Dendritic cell treated with granulocyte-macrophage colony-stimulating factor and Interleukin-4, amounts not matched to agents 40 ng/mL and 50 ng/mL, for 4 days (primary cell): ENCODE data around the gene IBA57.
A peak's percentile ranks its signal among the peaks of the same experiment; 100 is the strongest.

Source experiments
- H3K27ac Mint-ChIP-seq: one replicate; pipeline ENCODE4 v1.8.0; 2022; ENCODE audit warnings: mild to moderate bottlenecking, mixed read lengths
- H3K27me3 Mint-ChIP-seq: one replicate; pipeline ENCODE4 v1.8.0; 2022; ENCODE audit warnings: mild to moderate bottlenecking, mixed read lengths
- H3K36me3 Mint-ChIP-seq: one replicate; pipeline ENCODE4 v1.8.0; 2022; ENCODE audit warnings: low read depth, mixed read lengths
- H3K4me1 Mint-ChIP-seq: one replicate; pipeline ENCODE4 v1.8.0; 2022; ENCODE audit warnings: low read depth, mixed read lengths
- H3K4me3 Mint-ChIP-seq: one replicate; pipeline ENCODE4 v1.8.0; 2022; ENCODE audit warnings: mild to moderate bottlenecking, moderate library complexity, mixed read lengths
- H3K9me3 Mint-ChIP-seq: one replicate; pipeline ENCODE4 v1.8.0; 2022; ENCODE audit warnings: mixed read lengths
- intact Hi-C: fragments of 100-400 bp; cut with micrococcal nuclease; formaldehyde crosslinking; loops from one replicate; pipeline ENCODE4 v1.15.0; 2022

The IBA57 gene

GRCh38 chr1:228148935-228149405, 16.6 kb upstream of the IBA57 start:
- no peak overlapping the region for H3K4me3 Mint-ChIP-seq
- no peaks in the 10 kb centered on the region for H3K9me3 Mint-ChIP-seq
- intact Hi-C loops: no loop called here
- peaks cover 3% of the 10 kb centered on the region for H3K4me1 Mint-ChIP-seq
- peaks cover 70% of the 10 kb centered on the region for H3K36me3 Mint-ChIP-seq
- no peak overlapping the region for H3K27ac Mint-ChIP-seq
- no peaks in the 10 kb centered on the region for H3K27me3 Mint-ChIP-seq

DNA sequence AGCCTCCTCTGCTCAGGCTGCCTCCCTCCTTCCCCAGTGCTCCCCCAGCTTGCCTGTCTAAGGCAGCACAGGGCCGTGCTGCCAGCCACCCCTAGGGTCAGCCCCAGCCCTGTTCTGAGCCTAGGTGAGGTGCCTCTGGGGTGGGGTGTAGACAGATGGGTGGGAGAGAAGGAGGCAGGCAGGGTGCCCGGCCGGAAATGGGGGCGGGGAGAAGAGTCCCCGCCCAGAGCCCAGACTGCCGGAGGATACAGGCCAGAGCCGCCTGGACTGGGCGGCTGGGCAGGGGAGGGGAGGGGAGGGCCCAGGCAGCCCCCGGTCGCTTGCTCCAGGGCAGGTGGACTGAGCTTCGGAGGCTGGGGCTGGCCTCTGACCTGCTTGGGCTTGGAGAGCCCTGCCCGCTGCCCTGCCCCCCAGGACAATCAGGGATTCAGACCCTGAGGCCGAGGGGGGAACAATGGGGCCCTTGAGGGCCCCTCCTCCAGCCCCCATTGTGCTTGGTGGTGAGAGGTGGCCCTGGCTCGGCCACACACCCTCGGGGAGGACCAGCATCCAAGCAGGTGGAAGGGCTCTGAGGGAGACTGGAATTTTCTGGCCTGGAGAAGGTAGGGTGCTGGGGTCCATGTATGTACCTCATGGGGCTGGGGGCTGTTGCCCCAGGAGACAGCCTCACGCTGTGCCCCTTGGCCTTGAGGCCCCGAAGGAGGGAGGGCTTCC, 16.0 kb upstream of the IBA57 start, which contains the start of gene GJC2:
Gene GJC2 (plus strand): TSS at position 525 of the 714 bp plus-strand sequence. CDS start 7,829 bp downstream, outside the sequence.
- H3K27me3 Mint-ChIP-seq: no peaks in the 10 kb centered on the region
- H3K4me1 Mint-ChIP-seq: no peaks in the 10 kb centered on the region
- no peak within 1 kb of the TSS for H3K4me3 Mint-ChIP-seq
- intact Hi-C loops: no loop called here
- H3K36me3 Mint-ChIP-seq: peaks cover 65% of the 10 kb centered on the region
- no peaks in the 10 kb centered on the region for H3K9me3 Mint-ChIP-seq
- H3K27ac Mint-ChIP-seq: no peak within 1 kb of the TSS

DNA sequence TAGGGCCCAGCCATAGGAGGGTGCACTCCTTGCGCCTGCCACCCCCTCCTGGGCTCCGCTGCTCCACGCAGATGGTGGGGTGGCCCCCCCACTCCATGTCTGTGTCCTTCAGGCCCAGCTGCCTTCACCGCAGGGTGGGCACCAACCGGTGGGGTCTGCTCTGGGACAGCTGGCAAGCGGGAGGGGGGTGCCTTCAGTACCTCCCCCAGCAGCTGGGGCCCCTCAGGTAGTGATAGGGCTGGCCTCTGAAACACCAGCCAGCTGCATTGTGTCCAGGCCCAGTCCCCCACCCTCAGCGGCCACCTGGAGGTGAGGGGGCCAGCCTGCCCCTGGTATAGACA, 15.5 kb upstream of the IBA57 start:
- Mint-ChIP-seq H3K36me3 (peaks cover 59% of the 10 kb centered on the region), H3K27ac (no peak overlapping the region), H3K4me1 (peaks cover 4% of the 10 kb centered on the region), H3K9me3 (no peaks in the 10 kb centered on the region), H3K27me3 (no peaks in the 10 kb centered on the region), H3K4me3 (no peak overlapping the region)
- intact Hi-C loops: no loop called here

- Mint-ChIP-seq H3K27ac (no peak overlapping the region), H3K9me3 (no peaks in the 10 kb centered on the region), H3K27me3 (no peaks in the 10 kb centered on the region), H3K4me3 (no peak overlapping the region), H3K4me1 (peaks cover 9% of the 10 kb centered on the region), H3K36me3 (peaks cover 54% of the 10 kb centered on the region)
- intact Hi-C loops: no loop called here
These were observed 15.0 kb upstream of the IBA57 start for GRCh38 chr1:228150461-228151179.

DNA sequence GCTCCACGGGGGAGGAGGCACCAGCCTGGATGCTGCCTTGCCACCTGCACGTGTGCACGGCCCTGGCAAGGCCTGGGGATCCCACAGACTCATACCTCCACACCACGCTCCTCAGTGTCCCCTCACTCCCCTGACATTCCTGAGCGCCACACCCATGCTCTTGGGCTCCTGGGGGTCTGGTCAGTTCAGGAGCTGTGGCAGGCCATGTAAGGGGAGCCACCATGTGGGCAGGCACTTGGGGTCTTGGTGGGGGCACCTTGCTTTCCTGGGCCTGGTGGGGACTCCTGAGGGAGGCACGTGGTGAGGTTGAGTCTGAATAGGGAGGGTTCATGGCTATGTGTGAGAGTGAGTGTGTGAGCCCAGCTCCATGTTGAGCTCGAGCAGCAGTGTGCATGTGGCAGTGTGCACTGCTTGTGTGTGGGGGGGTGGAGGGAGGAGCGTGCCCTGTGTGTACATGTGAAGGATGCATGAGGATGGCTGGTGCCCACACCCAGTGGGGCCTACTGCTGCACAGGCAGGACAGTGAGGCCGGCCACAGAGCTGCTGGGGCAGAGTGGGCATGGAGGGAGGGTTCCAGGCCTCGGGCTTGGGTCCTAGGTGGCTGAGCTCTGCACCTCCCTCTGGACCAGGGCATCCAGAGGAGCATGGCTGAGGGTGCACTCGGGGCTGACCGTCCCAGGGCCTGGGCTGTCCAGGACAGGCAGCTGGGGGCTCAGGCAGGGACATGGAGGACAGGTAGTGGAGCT, 14.3 kb upstream of the IBA57 start:
- Mint-ChIP-seq H3K9me3 (no peaks in the 10 kb centered on the region), H3K4me3 (no peak overlapping the region), H3K27me3 (no peaks in the 10 kb centered on the region), H3K4me1 (peaks cover 12% of the 10 kb centered on the region), H3K27ac (no peak overlapping the region), H3K36me3 (peaks cover 47% of the 10 kb centered on the region)
- intact Hi-C loops: no loop called here

- Mint-ChIP-seq H3K27ac (peak overlapping the region; percentile 24), H3K4me1 (peaks cover 12% of the 10 kb centered on the region), H3K4me3 (no peak overlapping the region)
These were observed 13.3 kb upstream of the IBA57 start for GRCh38 chr1:228152097-228152917.

GRCh38 chr1:228152918-228153258, 12.7 kb upstream of the IBA57 start:
- Mint-ChIP-seq H3K36me3 (peaks cover 31% of the 10 kb centered on the region), H3K27ac (peak overlapping the region; percentile 24), H3K4me3 (no peak overlapping the region), H3K27me3 (peaks cover 8% of the 10 kb centered on the region), H3K9me3 (no peaks in the 10 kb centered on the region), H3K4me1 (peaks cover 12% of the 10 kb centered on the region)
- intact Hi-C loops: no loop called here

More at GRCh38 chr1:228152097-228152917, 13.3 kb upstream of the IBA57 start:
- intact Hi-C loops: no loop called here
- Mint-ChIP-seq H3K36me3 (peaks cover 37% of the 10 kb centered on the region), H3K27me3 (peaks cover 7% of the 10 kb centered on the region), H3K9me3 (no peaks in the 10 kb centered on the region)

DNA sequence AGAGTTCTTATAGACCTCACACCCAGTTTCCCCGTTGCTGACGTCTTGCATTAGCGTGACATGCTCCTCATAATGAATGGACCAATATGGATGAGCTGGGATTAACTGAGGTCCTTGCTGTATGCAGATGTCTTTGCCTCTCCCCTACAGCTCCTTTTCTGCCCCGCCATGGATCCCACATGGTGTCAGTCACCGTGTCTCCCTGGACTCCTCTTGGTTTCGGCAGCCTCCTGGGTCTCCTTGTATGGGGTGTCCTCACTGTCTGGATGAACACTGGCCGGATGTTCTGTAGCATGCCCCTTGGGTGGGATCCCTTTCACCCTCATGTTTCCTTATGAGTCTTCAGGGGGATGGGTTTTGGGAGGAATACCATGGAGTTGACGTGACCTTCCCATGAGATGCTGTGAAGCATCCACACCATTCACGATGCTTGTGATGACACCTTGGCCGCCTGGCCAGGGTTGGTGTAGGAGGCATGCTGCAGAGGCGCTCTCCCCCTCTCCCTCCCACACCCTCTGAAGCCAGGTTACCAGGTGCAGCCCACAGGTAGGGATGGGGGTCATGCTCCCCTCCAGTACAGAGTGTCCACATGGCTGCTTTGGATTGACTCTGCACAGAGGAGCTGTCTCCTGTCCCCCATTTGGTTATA, 11.5 kb upstream of the IBA57 start:
- Mint-ChIP-seq H3K27ac (no peak overlapping the region), H3K4me3 (no peak overlapping the region)

GRCh38 chr1:228154670-228155571, 10.7 kb upstream of the IBA57 start:
- Mint-ChIP-seq H3K4me3 (no peak overlapping the region), H3K27ac (no peak overlapping the region), H3K36me3 (peaks cover 11% of the 10 kb centered on the region), H3K9me3 (no peaks in the 10 kb centered on the region), H3K4me1 (peaks cover 12% of the 10 kb centered on the region), H3K27me3 (peaks cover 8% of the 10 kb centered on the region)
- intact Hi-C loops: no loop called here

More for the DNA sequence above, 11.5 kb upstream of the IBA57 start:
- peaks cover 12% of the 10 kb centered on the region for H3K4me1 Mint-ChIP-seq
- intact Hi-C loops: no loop called here
- H3K27me3 Mint-ChIP-seq: peaks cover 8% of the 10 kb centered on the region
- H3K36me3 Mint-ChIP-seq: peaks cover 19% of the 10 kb centered on the region
- H3K9me3 Mint-ChIP-seq: no peaks in the 10 kb centered on the region

- Mint-ChIP-seq H3K9me3 (no peaks in the 10 kb centered on the region), H3K4me1 (peaks cover 12% of the 10 kb centered on the region), H3K4me3 (no peak overlapping the region), H3K27me3 (peaks cover 8% of the 10 kb centered on the region), H3K27ac (no peak overlapping the region), H3K36me3 (peaks cover 6% of the 10 kb centered on the region)
- intact Hi-C loops: no loop called here
These were observed 9.7 kb upstream of the IBA57 start for GRCh38 chr1:228155596-228156514.

DNA sequence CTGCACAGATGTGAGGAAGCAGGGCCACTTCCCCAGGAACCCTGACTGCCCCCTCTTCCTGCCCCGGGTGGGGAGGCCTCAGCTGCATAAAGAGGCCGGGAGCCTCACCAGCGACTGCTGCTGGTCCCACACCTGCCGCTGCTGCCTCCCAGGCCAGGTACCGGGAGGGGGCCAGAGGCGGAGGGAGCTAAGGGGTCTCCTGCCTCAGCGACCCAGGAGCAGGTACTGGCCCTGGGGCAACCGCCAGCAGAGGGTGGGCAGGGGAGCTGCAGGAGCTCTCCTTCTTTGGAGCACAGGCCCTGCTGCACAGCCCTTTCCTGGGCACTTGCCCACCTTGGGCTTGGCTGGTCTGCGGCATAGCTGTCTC, 9.1 kb upstream of the IBA57 start:
- no peak overlapping the region for H3K4me3 Mint-ChIP-seq
- H3K36me3 Mint-ChIP-seq: peaks cover under 1% of the 10 kb centered on the region
- intact Hi-C loops: no loop called here
- H3K4me1 Mint-ChIP-seq: peaks cover 16% of the 10 kb centered on the region
- H3K27ac Mint-ChIP-seq: no peak overlapping the region
- no peaks in the 10 kb centered on the region for H3K9me3 Mint-ChIP-seq
- peaks cover 8% of the 10 kb centered on the region for H3K27me3 Mint-ChIP-seq
